Measurements from ENCODE around the gene PPP2CA. TPM values are rescaled to one million over a fixed set of nuclear protein-coding genes. Genes with fewer than 3 reads are reported as not detected.

Gene PPP2CA
- total RNA-seq (100 to 1,000 TPM; 102 to 107 TPM), polyA plus RNA-seq (100 to 1,000 TPM in 1 of 2 donors, 10 to 100 TPM in 1; 32.2 to 117 TPM)
- long read RNA-seq, donor 1, full-length matches to known transcripts, result 61 of 99 reads
- long read RNA-seq, donor 1, partial matches to known transcripts, result 38 of 99 reads
- long read RNA-seq, donor 1, other reads (novel, unspliced or antisense), result 0 of 99 reads
- long read RNA-seq, donor 2, full-length matches to known transcripts, result 10 of 17 reads
- long read RNA-seq, donor 2, partial matches to known transcripts, result 7 of 17 reads
- long read RNA-seq, donor 2, other reads (novel, unspliced or antisense), result 0 of 17 reads
- long read RNA-seq, donor 3, full-length matches to known transcripts, result 33 of 47 reads
- long read RNA-seq, donor 3, partial matches to known transcripts, result 14 of 47 reads
- long read RNA-seq, donor 3, other reads (novel, unspliced or antisense), result 0 of 47 reads
- long read RNA-seq, donor 4, full-length matches to known transcripts, result 24 of 31 reads
- long read RNA-seq, donor 4, partial matches to known transcripts, result 7 of 31 reads
- long read RNA-seq, donor 4, other reads (novel, unspliced or antisense), result 0 of 31 reads
- long read RNA-seq, donor 5, full-length matches to known transcripts, result 63 of 90 reads
- long read RNA-seq, donor 5, partial matches to known transcripts, result 27 of 90 reads
- long read RNA-seq, donor 5, other reads (novel, unspliced or antisense), result 0 of 90 reads

DNA sequence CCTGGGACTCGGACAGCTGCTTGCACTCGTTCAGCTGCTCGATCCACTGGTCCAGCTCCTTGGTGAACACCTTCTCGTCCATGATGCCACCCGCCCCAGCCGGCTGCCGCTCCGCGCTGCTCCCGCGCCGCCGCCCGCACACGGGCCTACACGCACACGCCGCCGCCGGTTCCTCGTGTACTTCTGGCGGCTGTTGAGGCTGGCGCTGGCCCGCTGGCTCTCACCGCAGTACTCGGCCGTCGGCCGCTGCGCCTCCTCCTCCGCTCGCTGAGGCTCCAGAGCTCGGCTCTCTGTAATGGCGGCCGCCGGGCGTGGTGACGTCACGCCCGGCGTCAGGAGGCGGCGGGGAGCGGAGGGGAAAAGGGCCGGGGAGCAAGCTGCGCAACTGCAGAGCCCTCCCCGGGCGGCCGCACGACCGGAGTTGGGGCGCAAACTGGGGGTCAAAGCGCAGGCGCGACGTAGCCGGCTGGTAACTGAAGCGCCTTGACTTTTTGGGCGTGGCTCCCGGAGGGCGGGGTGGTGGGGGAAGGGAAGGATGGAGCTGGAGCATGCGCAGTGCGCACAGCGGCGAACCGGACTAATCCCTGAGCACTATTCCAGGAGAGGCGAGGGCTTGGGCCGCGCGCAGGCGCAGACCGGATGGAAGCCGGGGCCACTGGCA, at the start of gene PPP2CA:
Gene PPP2CA (minus strand): TSS at position 294 of the 661 bp plus-strand sequence. CDS start 212 bp downstream, at position 82.
- no peaks in the 10 kb centered on the region for H3K9me3 ChIP-seq (ENCODE audit: control insufficient read depth in 4 of 4, insufficient read depth in 3 of 4, low read length in 3 of 4)
- ATAC-seq (ENCODE audit: insufficient read depth, low FRiP score), result peak; percentile 92
- TF ChIP-seq, protein P1, sequence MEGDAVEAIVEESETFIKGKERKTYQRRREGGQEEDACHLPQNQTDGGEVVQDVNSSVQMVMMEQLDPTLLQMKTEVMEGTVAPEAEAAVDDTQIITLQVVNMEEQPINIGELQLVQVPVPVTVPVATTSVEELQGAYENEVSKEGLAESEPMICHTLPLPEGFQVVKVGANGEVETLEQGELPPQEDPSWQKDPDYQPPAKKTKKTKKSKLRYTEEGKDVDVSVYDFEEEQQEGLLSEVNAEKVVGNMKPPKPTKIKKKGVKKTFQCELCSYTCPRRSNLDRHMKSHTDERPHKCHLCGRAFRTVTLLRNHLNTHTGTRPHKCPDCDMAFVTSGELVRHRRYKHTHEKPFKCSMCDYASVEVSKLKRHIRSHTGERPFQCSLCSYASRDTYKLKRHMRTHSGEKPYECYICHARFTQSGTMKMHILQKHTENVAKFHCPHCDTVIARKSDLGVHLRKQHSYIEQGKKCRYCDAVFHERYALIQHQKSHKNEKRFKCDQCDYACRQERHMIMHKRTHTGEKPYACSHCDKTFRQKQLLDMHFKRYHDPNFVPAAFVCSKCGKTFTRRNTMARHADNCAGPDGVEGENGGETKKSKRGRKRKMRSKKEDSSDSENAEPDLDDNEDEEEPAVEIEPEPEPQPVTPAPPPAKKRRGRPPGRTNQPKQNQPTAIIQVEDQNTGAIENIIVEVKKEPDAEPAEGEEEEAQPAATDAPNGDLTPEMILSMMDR (IDR thresholded peaks at IDR 0.05; ENCODE audit: control extremely low read depth, extremely low read depth), result no peak
- peak within 1 kb of the TSS; percentile 99 to 100 for H3K27ac ChIP-seq (ENCODE audit: low read depth in 1 of 2, low read length in 1 of 2)
- H3K36me3 ChIP-seq (ENCODE audit: control insufficient read depth in 4 of 4, insufficient read depth in 4 of 4, low read length in 4 of 4), result peaks cover 0 to 7% (median 2%) of the 10 kb centered on the region in 4 donors
- peak within 1 kb of the TSS; percentile 95 to 99 for H3K9ac ChIP-seq (ENCODE audit: insufficient read depth in 1 of 2, low read length in 2 of 2)
- H3K27me3 ChIP-seq (ENCODE audit: control insufficient read depth in 3 of 3, insufficient read depth in 3 of 3, low read length in 2 of 3), result no peaks in the 10 kb centered on the region
- DNase-seq, result peak; percentile 100
- H3K4me3 ChIP-seq, result peak within 1 kb of the TSS; percentile 95
- peaks cover 0 to 38% (median 12%) of the 10 kb centered on the region in 5 donors for H3K4me1 ChIP-seq (ENCODE audit: control insufficient read depth in 5 of 5, insufficient read depth in 5 of 5, low read length in 5 of 5)
- WGBS, 2 donors, result 0 to 1% methylated on average over 66 to 73 of the region's 73 CpGs

DNA sequence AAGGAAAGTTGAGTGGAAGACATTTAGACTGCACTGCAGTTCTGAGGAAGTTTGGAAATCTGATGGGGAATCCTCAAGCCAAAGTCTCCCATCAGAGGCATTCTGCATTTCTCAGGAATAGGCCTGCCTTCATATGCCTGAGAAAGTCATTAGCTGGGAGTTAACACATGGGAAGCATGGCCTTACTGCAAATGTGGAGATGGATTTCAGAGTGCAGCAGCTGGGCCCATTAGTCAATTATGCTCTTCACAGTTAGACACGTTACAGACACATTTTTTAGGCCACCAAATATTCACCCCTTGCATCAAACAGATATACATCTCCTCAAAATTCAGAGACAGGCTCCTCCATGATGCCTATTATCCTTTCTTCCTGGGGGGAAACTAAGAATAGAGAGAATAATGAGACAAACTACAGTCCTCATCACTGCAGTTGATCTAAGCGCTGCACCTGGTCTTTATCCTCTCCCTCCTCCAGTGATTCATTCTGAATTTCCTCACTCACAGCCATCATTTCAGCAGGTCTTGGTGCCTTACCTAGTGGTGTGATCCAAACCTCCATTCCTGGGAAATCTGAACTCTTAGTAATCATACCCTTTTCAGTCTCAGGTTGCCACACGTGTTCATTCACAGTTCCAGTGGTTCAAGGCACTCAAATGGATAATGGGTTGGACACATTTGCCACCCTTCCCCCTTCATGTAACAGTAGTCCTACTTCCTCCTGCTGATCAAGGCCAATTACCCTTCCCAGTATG, 47.9 kb upstream of the PPP2CA start:
- Histone ChIP-seq H3K27ac (ENCODE audit: low read depth in 1 of 2, low read length in 1 of 2) (no peak overlapping the region), H3K27me3 (ENCODE audit: control insufficient read depth in 3 of 3, insufficient read depth in 3 of 3, low read length in 2 of 3) (no peaks in the 10 kb centered on the region), H3K9ac (ENCODE audit: insufficient read depth in 1 of 2, low read length in 2 of 2) (no peak overlapping the region), H3K4me1 (ENCODE audit: control insufficient read depth in 5 of 5, insufficient read depth in 5 of 5, low read length in 5 of 5) (no peaks in the 10 kb centered on the region), H3K9me3 (ENCODE audit: control insufficient read depth in 4 of 4, insufficient read depth in 3 of 4, low read length in 3 of 4) (peaks cover 0 to 3% (median 0%) of the 10 kb centered on the region in 4 donors), H3K36me3 (ENCODE audit: control insufficient read depth in 4 of 4, insufficient read depth in 4 of 4, low read length in 4 of 4) (no peaks in the 10 kb centered on the region), H3K4me3 (no peak overlapping the region)
- no peak for DNase-seq
- no peak for ATAC-seq (ENCODE audit: insufficient read depth, low FRiP score)
- TF ChIP-seq, protein P1 (IDR thresholded peaks at IDR 0.05; ENCODE audit: control extremely low read depth, extremely low read depth), result no peak
- WGBS, 2 donors, result 83 to 88% methylated on average over 3 of the region's 3 CpGs

DNA sequence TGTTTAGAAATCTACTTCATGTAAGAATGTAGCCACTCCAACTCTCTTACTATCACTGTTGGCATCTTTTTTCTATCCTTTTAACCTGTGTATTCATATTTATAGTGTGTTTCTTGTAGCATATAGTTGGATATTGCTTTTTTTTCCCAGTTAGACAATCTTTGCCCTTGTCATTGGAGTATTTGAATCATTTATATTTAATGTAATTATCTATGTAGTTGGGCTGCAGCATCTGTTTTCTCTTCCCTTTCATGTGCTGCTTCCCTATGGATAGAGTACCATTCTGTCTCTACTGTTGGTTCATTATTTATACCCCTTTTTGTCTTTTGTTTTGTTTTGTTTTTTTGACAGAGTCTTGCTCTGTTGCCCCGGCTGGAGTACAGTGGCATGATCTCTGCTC, 45.2 kb upstream of the PPP2CA start:
- Histone ChIP-seq H3K27me3 (ENCODE audit: control insufficient read depth in 3 of 3, insufficient read depth in 3 of 3, low read length in 2 of 3) (no peaks in the 10 kb centered on the region), H3K9ac (ENCODE audit: insufficient read depth in 1 of 2, low read length in 2 of 2) (no peak overlapping the region), H3K36me3 (ENCODE audit: control insufficient read depth in 4 of 4, insufficient read depth in 4 of 4, low read length in 4 of 4) (no peaks in the 10 kb centered on the region), H3K4me3 (no peak overlapping the region), H3K27ac (ENCODE audit: low read depth in 1 of 2, low read length in 1 of 2) (no peak overlapping the region), H3K4me1 (ENCODE audit: control insufficient read depth in 5 of 5, insufficient read depth in 5 of 5, low read length in 5 of 5) (no peaks in the 10 kb centered on the region), H3K9me3 (ENCODE audit: control insufficient read depth in 4 of 4, insufficient read depth in 3 of 4, low read length in 3 of 4) (peaks cover 0 to 3% (median 0%) of the 10 kb centered on the region in 4 donors)
- 90 to 93% methylated on average over 1 of the region's 1 CpG for WGBS, 2 donors
- TF ChIP-seq, protein P1 (IDR thresholded peaks at IDR 0.05; ENCODE audit: control extremely low read depth, extremely low read depth), result no peak
- ATAC-seq (ENCODE audit: insufficient read depth, low FRiP score) (no peak), DNase-seq (no peak)
